C4-2B (cell line): ENCODE data around the gene USP31.

ENCODE experiments used
- H3K27ac ChIP-seq: fragments of 450-650 bp; 2 replicates; pipeline ENCODE4 v1.5.1; 2017
- ZFX ChIP-seq: fragments of 450-650 bp; IDR thresholded peaks from 2 replicates; pipeline ENCODE4 v1.6.1; 2017
- TF ChIP-seq, protein P1 (sequence below): fragments of 450-650 bp; conservative IDR thresholded peaks from 2 replicates; pipeline ENCODE4 v1.5.1; 2017; ENCODE audit warnings: mild to moderate bottlenecking

The USP31 gene

DNA sequence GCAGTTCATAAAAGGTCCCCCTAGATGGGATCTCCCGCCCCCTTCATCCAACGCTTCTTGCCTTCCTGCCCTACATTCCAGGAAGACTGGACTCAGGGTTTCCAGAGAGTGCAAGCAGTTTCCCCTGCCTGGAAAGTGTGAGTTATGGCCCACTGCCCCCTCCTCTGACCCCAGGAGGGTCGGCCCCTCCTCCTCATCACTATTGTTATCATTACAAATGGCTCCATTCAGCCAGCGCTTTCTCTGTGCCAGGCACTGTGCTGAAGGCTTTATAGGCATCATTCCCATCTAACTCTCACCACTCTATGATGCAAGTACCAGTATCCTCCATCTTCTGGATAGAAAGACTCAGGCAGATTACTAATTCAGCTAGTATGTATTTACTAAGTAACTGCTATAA is 90.7 kb downstream of the USP31 start:
- no peak for TF ChIP-seq ZFX
- TF ChIP-seq, protein P1, sequence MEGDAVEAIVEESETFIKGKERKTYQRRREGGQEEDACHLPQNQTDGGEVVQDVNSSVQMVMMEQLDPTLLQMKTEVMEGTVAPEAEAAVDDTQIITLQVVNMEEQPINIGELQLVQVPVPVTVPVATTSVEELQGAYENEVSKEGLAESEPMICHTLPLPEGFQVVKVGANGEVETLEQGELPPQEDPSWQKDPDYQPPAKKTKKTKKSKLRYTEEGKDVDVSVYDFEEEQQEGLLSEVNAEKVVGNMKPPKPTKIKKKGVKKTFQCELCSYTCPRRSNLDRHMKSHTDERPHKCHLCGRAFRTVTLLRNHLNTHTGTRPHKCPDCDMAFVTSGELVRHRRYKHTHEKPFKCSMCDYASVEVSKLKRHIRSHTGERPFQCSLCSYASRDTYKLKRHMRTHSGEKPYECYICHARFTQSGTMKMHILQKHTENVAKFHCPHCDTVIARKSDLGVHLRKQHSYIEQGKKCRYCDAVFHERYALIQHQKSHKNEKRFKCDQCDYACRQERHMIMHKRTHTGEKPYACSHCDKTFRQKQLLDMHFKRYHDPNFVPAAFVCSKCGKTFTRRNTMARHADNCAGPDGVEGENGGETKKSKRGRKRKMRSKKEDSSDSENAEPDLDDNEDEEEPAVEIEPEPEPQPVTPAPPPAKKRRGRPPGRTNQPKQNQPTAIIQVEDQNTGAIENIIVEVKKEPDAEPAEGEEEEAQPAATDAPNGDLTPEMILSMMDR = no peak
- H3K27ac ChIP-seq = no peak overlapping the region

DNA sequence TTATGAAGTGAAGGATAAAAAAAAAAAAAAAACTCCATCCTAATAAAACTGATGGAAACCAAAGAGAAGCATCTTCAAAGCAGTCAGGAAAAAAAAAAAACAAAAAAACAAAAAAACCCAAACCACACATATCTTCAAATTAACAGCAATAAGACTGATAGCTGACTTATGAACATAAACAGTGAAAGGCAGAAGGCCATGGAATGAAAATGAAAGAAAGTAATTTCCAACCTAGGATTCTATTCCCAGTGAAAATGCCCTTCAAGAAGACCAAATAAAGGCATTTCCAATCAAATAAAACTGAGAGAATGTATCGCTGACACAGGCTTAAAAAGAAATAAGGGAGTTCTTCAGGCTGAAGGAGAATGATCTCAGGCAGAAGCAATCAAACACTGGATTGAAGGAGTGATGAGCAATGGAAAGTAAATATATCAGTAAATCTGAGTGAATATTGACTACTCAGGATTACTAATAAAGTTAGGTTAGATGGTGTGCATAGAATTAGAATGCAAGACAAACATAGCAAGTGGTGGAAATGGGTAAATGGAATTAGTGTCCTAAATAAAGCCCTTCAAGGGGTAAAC is 92.1 kb downstream of the USP31 start:
- H3K27ac ChIP-seq = no peak overlapping the region
- TF ChIP-seq ZFX = no peak
- TF ChIP-seq, protein P1 = no peak

DNA sequence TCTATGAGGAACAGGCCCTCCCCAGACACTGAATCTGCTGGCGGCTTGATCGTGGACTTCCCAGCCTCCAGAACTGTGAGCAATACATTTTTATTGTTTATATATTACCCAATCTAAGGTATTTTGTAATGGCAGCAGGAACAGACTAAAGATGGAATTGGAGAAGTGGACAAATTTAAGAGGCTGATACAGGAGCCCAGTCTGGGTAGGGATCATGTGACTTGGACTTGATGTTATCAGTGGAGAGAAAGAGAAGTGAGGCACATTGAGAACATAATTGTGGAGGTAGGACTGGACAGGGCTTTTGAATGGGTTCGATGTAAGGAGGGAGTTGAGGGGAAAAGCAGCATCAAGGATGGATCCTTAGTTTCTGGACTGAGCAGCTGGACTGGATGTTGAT is 93.8 kb downstream of the USP31 start:
- no peak for TF ChIP-seq ZFX
- TF ChIP-seq, protein P1 = no peak
- H3K27ac ChIP-seq = no peak overlapping the region

DNA sequence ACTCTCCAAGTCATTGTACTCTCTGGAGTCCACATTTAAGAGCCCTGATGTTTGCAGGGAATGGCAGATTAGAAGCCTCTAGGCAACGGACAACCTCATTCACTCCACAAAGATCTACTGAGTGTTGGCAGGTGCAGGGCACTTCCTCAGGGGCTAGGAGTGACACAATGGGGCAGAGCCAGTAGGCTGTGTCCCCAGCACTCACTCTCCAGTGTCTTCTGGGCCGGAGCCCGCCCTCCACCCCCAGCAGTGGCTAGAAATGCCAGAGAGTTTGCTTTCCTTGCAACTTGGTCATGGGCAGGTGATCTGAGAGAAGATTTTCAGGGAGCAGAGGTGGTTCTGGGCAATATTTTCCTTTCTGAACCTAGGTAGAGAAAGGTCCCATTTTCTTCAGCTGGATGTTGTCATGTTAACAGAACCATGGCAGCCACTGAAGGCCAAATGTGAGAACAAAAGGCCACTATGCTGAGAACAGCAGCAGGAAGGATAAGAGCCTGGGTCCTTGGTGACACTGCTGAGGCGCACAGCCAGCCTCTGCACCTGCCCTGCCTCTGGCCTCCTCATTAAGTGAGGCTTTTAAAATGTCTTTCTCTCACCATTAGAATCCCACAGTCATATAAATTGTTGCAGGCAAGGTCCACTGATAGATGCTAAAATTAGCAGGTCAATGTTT is 96.2 kb downstream of the USP31 start:
- H3K27ac ChIP-seq = no peak overlapping the region
- TF ChIP-seq ZFX = no peak
- TF ChIP-seq, protein P1 = no peak

DNA sequence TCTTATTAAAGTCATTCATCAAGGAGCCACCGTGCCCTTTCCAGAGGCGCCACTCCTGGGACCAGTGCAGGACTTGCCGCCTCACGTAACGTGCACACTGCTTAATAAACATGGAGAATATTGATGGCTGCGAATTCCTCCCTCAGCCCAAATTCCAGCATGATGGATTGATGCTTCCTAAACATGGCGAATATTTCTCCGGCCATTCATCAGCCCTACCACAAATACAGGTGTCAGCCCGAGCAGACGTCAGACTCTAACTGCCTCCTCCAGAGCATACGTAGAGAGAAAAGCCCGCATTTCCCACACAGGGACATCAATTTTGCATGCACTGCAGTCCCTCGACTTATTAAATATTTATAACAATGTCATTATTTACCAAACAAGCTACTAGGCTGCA is 97.0 kb downstream of the USP31 start:
- TF ChIP-seq ZFX = no peak
- TF ChIP-seq, protein P1 = no peak
- H3K27ac ChIP-seq = no peak overlapping the region

DNA sequence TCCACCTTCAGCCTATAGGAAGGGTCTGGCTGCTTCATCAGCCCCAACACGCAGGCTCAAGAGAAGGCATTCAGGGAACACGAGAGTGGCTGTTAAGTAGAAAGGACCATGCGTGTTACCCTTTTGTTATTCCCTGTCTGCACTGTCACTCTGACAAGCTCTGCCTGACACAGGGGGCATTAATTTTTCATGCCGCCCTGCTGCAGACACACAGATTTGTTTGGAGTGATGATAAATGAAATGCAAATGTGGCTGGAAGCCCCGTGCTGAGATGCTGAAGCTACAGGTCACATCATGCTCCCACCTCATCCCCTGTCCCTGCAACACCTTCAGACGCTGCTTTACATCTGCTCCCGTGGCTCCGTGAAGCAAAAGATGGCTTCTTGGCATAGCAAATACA is 97.7 kb downstream of the USP31 start:
- no peak for TF ChIP-seq ZFX
- TF ChIP-seq, protein P1 = no peak
- no peak overlapping the region for H3K27ac ChIP-seq

DNA sequence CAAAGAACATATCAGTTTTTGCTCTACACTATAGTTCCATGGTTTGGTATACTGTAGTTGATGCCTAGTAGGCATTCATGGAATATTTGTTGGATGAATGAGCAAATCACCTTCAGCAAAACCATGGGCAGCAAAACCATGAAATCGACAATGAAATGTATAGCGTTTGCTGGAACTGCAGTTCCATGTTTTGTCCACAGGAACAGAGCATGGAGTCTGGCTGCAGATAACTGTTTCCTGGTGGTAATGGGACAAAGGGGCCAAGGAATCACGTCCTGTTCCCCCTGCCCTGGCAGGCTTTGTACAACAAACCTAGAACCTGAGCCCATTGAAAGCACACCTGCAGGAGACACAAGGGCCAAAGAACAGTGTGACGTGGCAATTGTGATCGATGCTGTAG is 101.1 kb downstream of the USP31 start:
- no peak for TF ChIP-seq ZFX
- TF ChIP-seq, protein P1 = no peak; the same call in none of the 2 replicates
- no peak overlapping the region for H3K27ac ChIP-seq
